PFSK-1 (cell line): ENCODE data around the gene DBNL.

ENCODE experiments used
- FOXP2 ChIP-seq: optimal IDR thresholded peaks from 2 replicates; pipeline ENCODE3; 2011; ENCODE audit warnings: borderline replicate concordance, control low read depth, inconsistent platforms; ENCODE audit not compliant: insufficient read depth; ENCODE audit errors: extremely low read length, extremely low read depth
- POLR2AphosphoS5 ChIP-seq: IDR thresholded peaks from 2 replicates; pipeline ENCODE4 v1.6.1; 2012; ENCODE audit warnings: low read depth, mild to moderate bottlenecking, control low read depth, low read length, moderate library complexity
- SIN3A ChIP-seq: IDR thresholded peaks from 2 replicates; pipeline ENCODE4 v1.6.1; 2012; ENCODE audit warnings: mild to moderate bottlenecking, low read length, moderate library complexity, borderline replicate concordance; ENCODE audit not compliant: insufficient read depth
- TAF1 ChIP-seq: IDR thresholded peaks from 2 replicates; pipeline ENCODE4 v1.6.1; 2012; ENCODE audit warnings: low read length, control low read depth, borderline replicate concordance; ENCODE audit not compliant: insufficient read depth
- TF ChIP-seq, protein P1 (sequence below), 2 experiments: IDR thresholded peaks; 2 replicates each; pipeline versions ENCODE4 v1.6.1 to v1.8.0; 2011 to 2012; ENCODE audit warnings: low read depth in 2 of 2, low read length in 2 of 2, control low read depth in 1 of 2, inconsistent platforms in 1 of 2, mild to moderate bottlenecking in 1 of 2, moderate library complexity in 1 of 2; ENCODE audit not compliant: insufficient read depth in 1 of 2

DBNL gene

DNA sequence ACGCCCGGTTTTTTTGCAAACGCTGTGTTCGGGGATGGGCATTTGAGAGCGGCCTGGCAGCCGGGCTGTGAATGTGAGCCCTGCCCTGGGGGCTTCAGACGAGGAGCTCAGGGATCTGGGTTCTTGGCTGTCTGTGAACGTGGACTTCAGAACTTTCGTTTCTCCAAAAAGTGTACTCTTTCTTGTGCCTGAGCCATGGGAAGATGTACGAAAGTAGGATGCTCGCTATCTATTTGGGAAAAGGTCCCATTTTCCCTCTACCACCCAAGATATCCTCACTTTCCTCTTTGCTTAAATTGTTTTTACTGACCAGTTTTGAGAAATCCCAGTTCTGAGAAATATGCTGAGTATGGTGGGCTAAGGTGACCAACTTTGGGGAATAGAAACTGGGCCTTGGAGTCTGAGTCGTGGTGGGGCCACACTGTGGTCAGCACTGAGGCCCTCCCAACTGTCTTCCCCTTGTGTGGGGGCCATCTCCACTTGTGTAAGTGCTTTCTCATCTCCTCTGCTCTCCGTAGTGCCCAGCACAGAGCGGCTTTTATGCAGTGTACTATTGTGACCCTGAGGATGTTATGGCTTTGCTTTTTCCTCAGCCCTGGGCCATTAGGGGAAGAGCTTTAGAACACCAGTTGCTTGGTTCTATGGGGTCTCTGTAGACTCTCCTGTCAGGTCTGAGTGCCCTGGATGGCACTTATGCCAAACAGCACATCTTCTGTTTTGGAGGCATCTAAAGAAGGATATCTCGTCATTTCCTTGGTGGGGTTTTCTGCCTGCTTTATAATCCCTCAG is 918 bp downstream of the DBNL start:
- TF ChIP-seq TAF1 = no peak
- TF ChIP-seq SIN3A = no peak
- no peak for TF ChIP-seq FOXP2
- no peak for TF ChIP-seq POLR2AphosphoS5
- TF ChIP-seq, protein P1, sequence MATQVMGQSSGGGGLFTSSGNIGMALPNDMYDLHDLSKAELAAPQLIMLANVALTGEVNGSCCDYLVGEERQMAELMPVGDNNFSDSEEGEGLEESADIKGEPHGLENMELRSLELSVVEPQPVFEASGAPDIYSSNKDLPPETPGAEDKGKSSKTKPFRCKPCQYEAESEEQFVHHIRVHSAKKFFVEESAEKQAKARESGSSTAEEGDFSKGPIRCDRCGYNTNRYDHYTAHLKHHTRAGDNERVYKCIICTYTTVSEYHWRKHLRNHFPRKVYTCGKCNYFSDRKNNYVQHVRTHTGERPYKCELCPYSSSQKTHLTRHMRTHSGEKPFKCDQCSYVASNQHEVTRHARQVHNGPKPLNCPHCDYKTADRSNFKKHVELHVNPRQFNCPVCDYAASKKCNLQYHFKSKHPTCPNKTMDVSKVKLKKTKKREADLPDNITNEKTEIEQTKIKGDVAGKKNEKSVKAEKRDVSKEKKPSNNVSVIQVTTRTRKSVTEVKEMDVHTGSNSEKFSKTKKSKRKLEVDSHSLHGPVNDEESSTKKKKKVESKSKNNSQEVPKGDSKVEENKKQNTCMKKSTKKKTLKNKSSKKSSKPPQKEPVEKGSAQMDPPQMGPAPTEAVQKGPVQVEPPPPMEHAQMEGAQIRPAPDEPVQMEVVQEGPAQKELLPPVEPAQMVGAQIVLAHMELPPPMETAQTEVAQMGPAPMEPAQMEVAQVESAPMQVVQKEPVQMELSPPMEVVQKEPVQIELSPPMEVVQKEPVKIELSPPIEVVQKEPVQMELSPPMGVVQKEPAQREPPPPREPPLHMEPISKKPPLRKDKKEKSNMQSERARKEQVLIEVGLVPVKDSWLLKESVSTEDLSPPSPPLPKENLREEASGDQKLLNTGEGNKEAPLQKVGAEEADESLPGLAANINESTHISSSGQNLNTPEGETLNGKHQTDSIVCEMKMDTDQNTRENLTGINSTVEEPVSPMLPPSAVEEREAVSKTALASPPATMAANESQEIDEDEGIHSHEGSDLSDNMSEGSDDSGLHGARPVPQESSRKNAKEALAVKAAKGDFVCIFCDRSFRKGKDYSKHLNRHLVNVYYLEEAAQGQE (IDR thresholded peaks at IDR 0.05; ENCODE audit: insufficient read depth in 1 of 2, low read depth in 2 of 2, low read length in 2 of 2) = no peak

DNA sequence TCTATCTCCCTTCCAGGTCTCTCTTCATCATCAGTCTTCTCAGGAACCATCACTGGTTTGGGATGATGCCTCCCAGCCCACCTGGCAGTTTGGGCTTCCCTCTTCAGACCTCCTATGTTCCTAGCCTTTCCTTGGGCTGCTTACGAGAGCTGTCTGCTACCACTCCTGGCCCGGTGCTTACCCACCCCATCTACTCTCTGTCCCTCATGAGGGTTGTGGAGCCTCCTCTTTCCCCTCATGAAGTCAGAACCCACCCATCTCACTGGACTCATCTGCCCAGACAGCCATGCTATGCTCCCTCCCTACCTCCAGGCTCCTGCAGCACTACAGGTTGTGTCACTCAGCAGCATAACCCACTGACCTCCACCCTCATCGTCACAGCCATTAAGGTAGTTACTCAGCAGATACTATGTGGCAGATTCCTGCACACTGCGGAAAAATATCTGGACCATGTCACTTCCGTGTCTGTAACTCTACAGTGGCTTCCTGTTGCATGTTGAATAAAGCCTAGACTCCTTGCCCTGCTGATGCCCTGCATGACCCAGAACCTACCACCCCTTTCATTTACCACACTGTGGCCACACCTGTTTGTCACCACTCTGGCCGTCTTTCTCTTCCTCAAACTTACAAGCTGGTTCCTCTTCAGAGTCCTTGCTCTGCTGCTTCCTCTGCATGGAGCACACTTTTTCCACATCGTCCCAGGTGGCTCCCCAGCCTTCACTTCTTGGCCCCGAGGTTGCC is 2.0 kb downstream of the DBNL start:
- TF ChIP-seq, protein P1 (IDR thresholded peaks at IDR 0.05; ENCODE audit: insufficient read depth in 1 of 2, low read depth in 2 of 2, low read length in 2 of 2) = no peak
- TF ChIP-seq POLR2AphosphoS5 (no peak), FOXP2 (no peak), TAF1 (no peak), SIN3A (no peak)

DNA sequence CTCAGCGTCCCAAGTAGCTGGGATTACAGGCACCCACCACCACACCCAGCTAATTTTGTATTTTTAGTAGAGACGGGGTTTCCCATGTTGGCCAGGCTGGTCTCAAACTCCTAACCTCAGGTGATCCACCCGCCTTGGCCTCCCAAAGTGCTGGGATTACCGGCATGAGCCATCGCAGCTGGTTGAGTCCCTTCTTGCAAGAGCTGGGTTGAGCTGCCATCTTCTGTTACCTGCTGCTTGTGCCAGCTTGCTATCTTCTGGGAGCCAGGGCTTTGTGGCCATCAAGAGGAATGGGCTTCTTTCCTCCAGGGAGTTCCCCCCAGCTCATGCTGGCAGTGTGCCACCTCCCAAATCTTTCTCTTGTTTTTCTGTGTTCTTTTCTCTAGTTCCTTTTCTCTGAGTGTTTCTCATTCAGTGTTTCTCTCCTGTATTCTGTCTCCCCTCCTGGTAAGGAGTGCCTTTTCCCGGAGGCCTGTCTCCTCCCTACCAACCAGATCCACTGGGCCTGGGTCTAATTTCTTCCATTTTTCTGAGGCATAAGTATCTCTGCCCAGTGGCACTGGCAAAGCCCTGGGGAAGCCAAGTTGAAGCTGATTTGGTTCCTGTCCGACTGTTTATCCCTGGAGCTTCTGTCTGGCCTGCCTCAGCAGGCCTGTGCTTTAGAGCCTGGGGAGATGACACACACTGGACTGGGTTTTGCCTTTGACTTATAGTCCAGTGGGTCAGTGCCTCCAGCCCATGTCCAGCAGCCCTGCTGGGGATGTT is 3.7 kb downstream of the DBNL start:
- TF ChIP-seq POLR2AphosphoS5 (no peak), SIN3A (no peak)

DNA sequence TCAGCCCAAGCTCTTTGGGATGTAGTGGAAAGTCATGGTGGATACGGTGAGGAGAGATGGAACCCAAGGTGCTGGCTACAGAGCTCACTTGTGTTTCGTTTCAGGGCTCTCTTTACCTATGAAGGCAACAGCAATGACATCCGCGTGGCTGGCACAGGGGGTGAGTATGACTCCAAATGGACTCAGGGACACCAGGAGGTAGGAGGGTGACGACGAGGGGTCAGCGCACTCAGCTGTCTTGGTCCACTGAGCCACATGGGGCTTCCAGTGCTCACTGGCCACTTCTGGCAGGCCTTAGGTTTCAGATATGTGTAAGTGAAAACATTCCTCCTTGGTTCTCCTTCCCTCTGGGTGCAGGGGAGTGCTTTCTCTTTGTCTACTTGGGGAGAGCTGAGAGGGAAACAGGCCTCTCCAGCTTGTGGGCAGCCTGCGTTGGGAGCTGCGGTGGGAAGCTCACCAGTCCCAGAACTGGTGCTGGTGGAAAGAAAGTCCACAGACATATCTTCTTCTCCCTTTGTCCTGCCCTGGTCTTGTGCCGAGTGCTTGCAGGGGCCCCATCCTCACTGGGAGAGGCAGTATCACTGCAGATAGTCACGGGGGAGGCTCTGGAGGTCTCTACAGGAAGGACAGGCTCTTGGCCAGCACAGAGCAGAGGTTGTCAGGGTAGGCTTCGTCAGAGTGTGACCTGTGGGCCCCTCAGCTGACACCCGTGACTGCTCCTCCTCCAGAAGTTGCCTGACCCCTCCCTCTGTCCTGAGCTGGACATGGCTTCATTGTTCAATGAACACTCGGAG is 5.8 kb downstream of the DBNL start:
- TF ChIP-seq SIN3A = no peak
- TF ChIP-seq POLR2AphosphoS5 = no peak
- TF ChIP-seq FOXP2 = no peak
- TF ChIP-seq TAF1 = no peak
- TF ChIP-seq, protein P1 (IDR thresholded peaks at IDR 0.05; ENCODE audit: insufficient read depth in 1 of 2, low read depth in 2 of 2, low read length in 2 of 2) = no peak
